Lower leg skin (tissue), 3 donors: ENCODE results near the gene RNPEP.

ENCODE experiments used
- CTCF ChIP-seq, 3 donors: fragments of 450-650 bp; IDR thresholded peaks; one replicate each; pipeline ENCODE4 v1.5.1; 2016; ENCODE audit warnings: antibody characterized with exemption in 3 of 3, mild to moderate bottlenecking in 3 of 3, moderate library complexity in 2 of 3
- POLR2A ChIP-seq, 2 donors: fragments of 450-650 bp; IDR thresholded peaks; one replicate each; pipeline ENCODE4 v1.6.1; 2016 to 2017; ENCODE audit warnings: antibody characterized with exemption in 2 of 2, mild to moderate bottlenecking in 1 of 2, moderate library complexity in 1 of 2

DNA sequence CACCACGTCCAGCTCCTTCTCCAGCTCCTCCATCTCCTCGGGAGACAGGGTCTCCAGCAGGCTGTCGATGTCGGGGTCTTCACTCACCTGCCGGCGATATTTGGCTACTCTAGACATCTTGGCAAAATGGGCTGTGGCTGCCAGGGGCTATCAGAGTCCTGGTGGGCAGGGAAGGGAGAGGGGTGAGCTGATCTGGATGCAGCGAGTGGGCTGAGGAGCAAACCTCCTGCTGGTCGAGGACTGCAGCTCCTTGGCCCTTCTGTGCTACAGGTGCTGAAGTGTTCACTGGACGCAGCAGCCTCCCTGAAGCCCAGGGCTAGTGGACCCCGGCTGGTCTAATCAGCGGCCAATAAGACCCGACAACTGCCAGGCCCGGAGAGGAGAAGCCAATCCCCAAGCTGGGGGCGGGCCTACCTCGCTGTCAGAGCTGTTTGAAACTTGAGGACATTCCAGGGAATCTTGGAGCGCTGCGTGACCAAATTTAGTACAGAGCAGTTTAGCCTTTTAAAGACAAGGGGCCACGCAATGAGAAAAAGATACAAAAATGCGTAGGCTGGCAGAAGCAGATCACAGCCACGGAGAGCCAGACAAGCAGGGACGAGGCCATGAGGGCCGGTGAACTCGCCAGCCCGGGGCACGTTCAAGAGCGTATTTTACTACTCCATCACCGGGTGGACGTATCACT lies 36.1 kb upstream of the RNPEP start, which contains the start of gene LMOD1:
- TF ChIP-seq POLR2A (IDR thresholded peaks at IDR 0.05): no peak
- no peak for TF ChIP-seq CTCF (IDR thresholded peaks at IDR 0.05)
